ENCODE data around the gene NFE2L3.
"Not testable (repeated sequence)": the region's sequence is repeated elsewhere in the genome, so short reads cannot be mapped to it uniquely, and the experiment has no call there.

Gene NFE2L3

GRCh38 chr7:26193432-26194207, 41.6 kb downstream of the NFE2L3 start:
- H3K27ac ChIP-seq = no peak overlapping the region; the same call in 1 of the 2 replicates
- TF ChIP-seq ZFX (IDR thresholded peaks at IDR 0.05) (no peak), CTCF (conservative IDR thresholded peaks at IDR 0.05) (no peak)

- H3K27ac ChIP-seq = not testable (repeated sequence)
Measured at GRCh38 chr7:26194764-26195163, 42.8 kb downstream of the NFE2L3 start.

- TF ChIP-seq CTCF (conservative IDR thresholded peaks at IDR 0.05) (no peak), ZFX (IDR thresholded peaks at IDR 0.05) (no peak)
- H3K27ac ChIP-seq = no peak overlapping the region
Measured at GRCh38 chr7:26195182-26195581, 43.2 kb downstream of the NFE2L3 start.

GRCh38 chr7:26195867-26196657, 44.1 kb downstream of the NFE2L3 start:
- TF ChIP-seq CTCF (conservative IDR thresholded peaks at IDR 0.05) = no peak
- TF ChIP-seq ZFX (IDR thresholded peaks at IDR 0.05) = no peak
- H3K27ac ChIP-seq = no peak overlapping the region

GRCh38 chr7:26197153-26198115, 45.4 kb downstream of the NFE2L3 start:
- H3K27ac ChIP-seq = no peak overlapping the region
- TF ChIP-seq ZFX (IDR thresholded peaks at IDR 0.05) = no peak
- no peak for TF ChIP-seq CTCF (conservative IDR thresholded peaks at IDR 0.05)

- no peak overlapping the region for H3K27ac ChIP-seq
- TF ChIP-seq ZFX (IDR thresholded peaks at IDR 0.05) (no peak), CTCF (conservative IDR thresholded peaks at IDR 0.05) (peak; percentile 82)
Measured at GRCh38 chr7:26198133-26198780, 46.3 kb downstream of the NFE2L3 start.

GRCh38 chr7:26198781-26199169, 46.8 kb downstream of the NFE2L3 start:
- H3K27ac ChIP-seq = no peak overlapping the region
- TF ChIP-seq CTCF (conservative IDR thresholded peaks at IDR 0.05) (no peak), ZFX (IDR thresholded peaks at IDR 0.05) (no peak)

Data from C4-2B (cell line).